ENCODE measurements around the gene ARHGAP6.

- TF ChIP-seq, protein P1, sequence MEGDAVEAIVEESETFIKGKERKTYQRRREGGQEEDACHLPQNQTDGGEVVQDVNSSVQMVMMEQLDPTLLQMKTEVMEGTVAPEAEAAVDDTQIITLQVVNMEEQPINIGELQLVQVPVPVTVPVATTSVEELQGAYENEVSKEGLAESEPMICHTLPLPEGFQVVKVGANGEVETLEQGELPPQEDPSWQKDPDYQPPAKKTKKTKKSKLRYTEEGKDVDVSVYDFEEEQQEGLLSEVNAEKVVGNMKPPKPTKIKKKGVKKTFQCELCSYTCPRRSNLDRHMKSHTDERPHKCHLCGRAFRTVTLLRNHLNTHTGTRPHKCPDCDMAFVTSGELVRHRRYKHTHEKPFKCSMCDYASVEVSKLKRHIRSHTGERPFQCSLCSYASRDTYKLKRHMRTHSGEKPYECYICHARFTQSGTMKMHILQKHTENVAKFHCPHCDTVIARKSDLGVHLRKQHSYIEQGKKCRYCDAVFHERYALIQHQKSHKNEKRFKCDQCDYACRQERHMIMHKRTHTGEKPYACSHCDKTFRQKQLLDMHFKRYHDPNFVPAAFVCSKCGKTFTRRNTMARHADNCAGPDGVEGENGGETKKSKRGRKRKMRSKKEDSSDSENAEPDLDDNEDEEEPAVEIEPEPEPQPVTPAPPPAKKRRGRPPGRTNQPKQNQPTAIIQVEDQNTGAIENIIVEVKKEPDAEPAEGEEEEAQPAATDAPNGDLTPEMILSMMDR (IDR thresholded peaks at IDR 0.05) = no peak
- TF ChIP-seq POLR2A (IDR thresholded peaks at IDR 0.05; ENCODE audit: low read length) (no peak), EP300 (IDR thresholded peaks at IDR 0.05) (no peak)
Measured at GRCh38 chrX:11564546-11564945, 101.2 kb downstream of the ARHGAP6 start.

Measured in A549 (cell line).